WERI-Rb-1 (cell line): ENCODE data around the gene PSMA5.

Source experiments
- DNase-seq: peaks from one replicate; pipeline ENCODE4 v3.0.0-alpha.2; 2020
- H3K27ac ChIP-seq: fragments of 250-450 bp; sonication (Bioruptor Pico); 2 replicates; pipeline ENCODE4 v1.5.1; 2020; ENCODE audit warnings: mild to moderate bottlenecking, moderate library complexity
- H3K27me3 ChIP-seq: fragments of 250-450 bp; sonication (Bioruptor Pico); 2 replicates; pipeline ENCODE4 v1.5.1; 2021; ENCODE audit warnings: mild to moderate bottlenecking, low read depth, moderate library complexity; ENCODE audit not compliant: insufficient read depth, severe bottlenecking
- H3K36me3 ChIP-seq: fragments of 250-450 bp; sonication (Bioruptor Pico); 2 replicates; pipeline ENCODE4 v1.5.1; 2020; ENCODE audit warnings: mild to moderate bottlenecking, moderate library complexity
- H3K4me3 ChIP-seq: 2 replicates; pipeline ENCODE4 v1.5.1; 2011; ENCODE audit warnings: low read depth, mild to moderate bottlenecking, control low read depth, low read length
- H3K9me3 ChIP-seq: fragments of 250-450 bp; sonication (Bioruptor Pico); 2 replicates; pipeline ENCODE4 v1.5.1; 2021; ENCODE audit warnings: mild to moderate bottlenecking, moderate library complexity; ENCODE audit not compliant: severe bottlenecking
- TF ChIP-seq, protein P1 (sequence below): IDR thresholded peaks from 2 replicates; pipeline ENCODE4 v1.5.1; 2011; ENCODE audit warnings: low read depth, mild to moderate bottlenecking, control low read depth, inconsistent platforms, low read length

PSMA5 gene

DNA sequence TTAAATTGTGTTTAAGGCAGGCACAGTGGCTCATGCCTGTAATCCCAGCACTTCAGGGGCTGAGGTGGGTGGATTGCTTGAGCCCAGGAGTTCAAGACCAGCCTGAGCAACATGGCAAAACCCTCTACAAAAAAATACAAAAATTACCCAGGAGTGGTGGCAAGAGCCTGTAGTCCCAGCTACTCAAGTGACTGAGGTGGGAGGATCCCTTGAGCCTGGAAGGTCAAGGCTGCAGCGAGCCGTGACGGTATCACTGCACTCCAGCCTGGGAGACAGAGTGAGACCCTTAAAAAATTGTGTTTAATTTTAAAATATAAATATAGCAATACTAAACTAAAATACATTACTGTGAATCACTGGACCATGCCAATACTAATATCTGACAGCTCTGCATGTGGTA, 71.3 kb downstream of the PSMA5 start:
- Histone ChIP-seq H3K36me3 (peaks cover 32% of the 10 kb centered on the region), H3K4me3 (no peak overlapping the region), H3K27me3 (no peaks in the 10 kb centered on the region), H3K9me3 (no peaks in the 10 kb centered on the region), H3K27ac (no peak overlapping the region)
- no peak for DNase-seq
- TF ChIP-seq, protein P1, sequence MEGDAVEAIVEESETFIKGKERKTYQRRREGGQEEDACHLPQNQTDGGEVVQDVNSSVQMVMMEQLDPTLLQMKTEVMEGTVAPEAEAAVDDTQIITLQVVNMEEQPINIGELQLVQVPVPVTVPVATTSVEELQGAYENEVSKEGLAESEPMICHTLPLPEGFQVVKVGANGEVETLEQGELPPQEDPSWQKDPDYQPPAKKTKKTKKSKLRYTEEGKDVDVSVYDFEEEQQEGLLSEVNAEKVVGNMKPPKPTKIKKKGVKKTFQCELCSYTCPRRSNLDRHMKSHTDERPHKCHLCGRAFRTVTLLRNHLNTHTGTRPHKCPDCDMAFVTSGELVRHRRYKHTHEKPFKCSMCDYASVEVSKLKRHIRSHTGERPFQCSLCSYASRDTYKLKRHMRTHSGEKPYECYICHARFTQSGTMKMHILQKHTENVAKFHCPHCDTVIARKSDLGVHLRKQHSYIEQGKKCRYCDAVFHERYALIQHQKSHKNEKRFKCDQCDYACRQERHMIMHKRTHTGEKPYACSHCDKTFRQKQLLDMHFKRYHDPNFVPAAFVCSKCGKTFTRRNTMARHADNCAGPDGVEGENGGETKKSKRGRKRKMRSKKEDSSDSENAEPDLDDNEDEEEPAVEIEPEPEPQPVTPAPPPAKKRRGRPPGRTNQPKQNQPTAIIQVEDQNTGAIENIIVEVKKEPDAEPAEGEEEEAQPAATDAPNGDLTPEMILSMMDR: no peak

DNA sequence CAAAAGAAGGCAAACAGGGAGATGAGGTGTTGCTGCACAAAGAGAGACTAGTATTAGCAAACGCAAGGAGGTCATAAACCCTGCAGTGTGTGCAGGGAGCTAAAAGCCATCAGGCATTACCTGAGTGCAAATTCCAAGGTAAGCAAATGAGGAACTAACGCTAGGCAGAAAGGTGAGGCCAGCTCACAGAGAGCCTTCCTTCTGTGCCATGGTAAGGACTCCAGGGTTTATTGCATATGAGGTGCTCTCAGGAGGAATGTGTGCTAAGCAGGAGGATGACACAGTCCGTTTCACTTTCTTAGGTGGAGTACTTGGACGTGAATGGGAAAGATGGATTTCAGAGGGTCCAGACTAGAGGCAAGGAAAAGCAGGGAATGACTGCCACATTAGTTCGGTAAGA, 74.8 kb downstream of the PSMA5 start:
- no peaks in the 10 kb centered on the region for H3K27me3 ChIP-seq
- peaks cover 60% of the 10 kb centered on the region for H3K36me3 ChIP-seq
- H3K9me3 ChIP-seq: no peaks in the 10 kb centered on the region
- H3K4me3 ChIP-seq: no peak overlapping the region
- DNase-seq: no peak
- TF ChIP-seq, protein P1: no peak
- no peak overlapping the region for H3K27ac ChIP-seq

GRCh38 chr1:109350655-109351054, 75.6 kb downstream of the PSMA5 start:
- Histone ChIP-seq H3K27ac (no peak overlapping the region), H3K36me3 (peaks cover 63% of the 10 kb centered on the region), H3K27me3 (no peaks in the 10 kb centered on the region), H3K4me3 (no peak overlapping the region), H3K9me3 (no peaks in the 10 kb centered on the region)
- no peak for DNase-seq
- TF ChIP-seq, protein P1: no peak

DNA sequence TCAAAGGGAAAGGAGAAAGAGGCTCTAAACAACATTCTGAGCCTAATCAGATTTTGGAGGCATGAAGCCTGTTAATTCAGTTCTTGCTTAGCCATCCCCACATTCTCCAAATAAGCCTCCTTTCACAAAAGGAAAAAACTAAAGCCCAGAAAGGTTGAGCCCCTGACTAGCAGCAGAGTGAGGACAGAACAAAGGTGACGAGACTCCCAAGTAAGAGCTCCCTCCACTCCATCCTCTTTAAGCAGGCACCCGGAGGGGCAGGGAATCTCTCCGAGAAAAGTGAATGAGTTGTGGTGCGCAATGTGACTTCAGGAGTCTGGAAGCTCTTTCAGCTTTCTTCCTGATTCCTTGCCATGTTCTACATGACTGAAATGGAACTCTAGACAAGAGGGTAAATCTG, 76.1 kb downstream of the PSMA5 start:
- TF ChIP-seq, protein P1: no peak
- H3K27me3 ChIP-seq: no peaks in the 10 kb centered on the region
- no peaks in the 10 kb centered on the region for H3K9me3 ChIP-seq
- no peak for DNase-seq
- H3K36me3 ChIP-seq: peaks cover 68% of the 10 kb centered on the region
- no peak overlapping the region for H3K27ac ChIP-seq
- H3K4me3 ChIP-seq: no peak overlapping the region
